HEK293 (cell line): ENCODE measurements around the gene PPP4R2.

Source experiments
- CTCF ChIA-PET: fragments of 350-600 bp; formaldehyde crosslinking; extraction: SDS; loops from one replicate; lab custom pipeline; 2021; ENCODE audit warnings: antibody characterized with exemption; lab: Yijun Ruan, JAX
- POLR2A ChIA-PET: fragments of 300-600 bp; formaldehyde crosslinking; extraction: SDS; loops from one replicate; lab custom pipeline; 2020; ENCODE audit warnings: antibody characterized with exemption, inconsistent platforms; lab: Yijun Ruan, JAX
- H3K27ac ChIP-seq: fragments of 200-500 bp; sonication (Bioruptor generic); 2 replicates; pipeline ENCODE4 v1.5.1; 2014; ENCODE audit warnings: low read depth, low read length, control low read depth, inconsistent platforms; ENCODE audit errors: extremely low read depth
- H3K36me3 ChIP-seq, 2 experiments: fragments of 200-500 bp in 1 of 2; sonication (Bioruptor generic) in 1 of 2; 1 replicate in 1 of 2; 2 replicates in 1 of 2; pipeline ENCODE4 v1.5.1; 2014 to 2017; ENCODE audit warnings: inconsistent platforms in 2 of 2, low read length in 2 of 2; ENCODE audit not compliant: control insufficient read depth in 2 of 2, insufficient read depth in 1 of 2
- H3K4me1 ChIP-seq: fragments of 200-500 bp; sonication (Bioruptor generic); 2 replicates; pipeline ENCODE4 v1.5.1; 2014; ENCODE audit warnings: mild to moderate bottlenecking, low read length, inconsistent platforms; ENCODE audit not compliant: control insufficient read depth, insufficient read depth
- H3K4me3 ChIP-seq: 2 replicates; pipeline ENCODE4 v1.5.1; 2011; ENCODE audit warnings: low read depth, mild to moderate bottlenecking, control low read depth, low read length, moderate library complexity
- H3K9me3 ChIP-seq: fragments of 200-500 bp; sonication (Bioruptor generic); 2 replicates; pipeline ENCODE4 v1.5.1; 2014; ENCODE audit warnings: low read depth, low read length, inconsistent platforms; ENCODE audit not compliant: control insufficient read depth, insufficient read depth
- CTCF ChIP-seq: fragments of 450-650 bp; formaldehyde crosslinking; IDR thresholded peaks from 2 replicates; pipeline ENCODE4 v1.5.1; 2016; ENCODE audit warnings: missing biosample characterization, missing genetic modification characterization
- HOXA7 ChIP-seq: sonication (generic); formaldehyde crosslinking; IDR thresholded peaks from 2 replicates; pipeline ENCODE4 v1.8.1; 2022; ENCODE audit warnings: missing genetic modification reagents, borderline replicate concordance
- HOXD13 ChIP-seq: sonication (generic); formaldehyde crosslinking; IDR thresholded peaks from 2 replicates; pipeline ENCODE4 v1.8.0; 2022; ENCODE audit warnings: missing genetic modification reagents, borderline replicate concordance
- KLF8 ChIP-seq: fragments of 450-650 bp; formaldehyde crosslinking; IDR thresholded peaks from 2 replicates; pipeline ENCODE4 v1.5.1; 2016; ENCODE audit warnings: missing biosample characterization, missing genetic modification characterization
- PBX3 ChIP-seq: sonication (generic); formaldehyde crosslinking; IDR thresholded peaks from 2 replicates; pipeline ENCODE4 v1.8.1; 2022; ENCODE audit warnings: mild to moderate bottlenecking, moderate library complexity, missing genetic modification reagents
- TRIM28 ChIP-seq: IDR thresholded peaks from 2 replicates; pipeline ENCODE4 v1.6.1; 2011; ENCODE audit warnings: low read length, control low read depth, borderline replicate concordance
- YY1 ChIP-seq: fragments of 450-650 bp; formaldehyde crosslinking; IDR thresholded peaks from 2 replicates; pipeline ENCODE4 v1.5.1; 2018; ENCODE audit warnings: missing biosample characterization, missing genetic modification characterization
- ZBTB17 ChIP-seq: fragments of 450-650 bp; formaldehyde crosslinking; IDR thresholded peaks from 2 replicates; pipeline ENCODE4 v1.5.1; 2016; ENCODE audit warnings: missing biosample characterization, missing genetic modification characterization
- ZBTB44 ChIP-seq: fragments of 450-650 bp; IDR thresholded peaks from 2 replicates; pipeline ENCODE4 v1.5.1; 2018; ENCODE audit warnings: missing biosample characterization, mild to moderate bottlenecking, missing genetic modification characterization
- ZBTB6 ChIP-seq: fragments of 450-650 bp; formaldehyde crosslinking; IDR thresholded peaks from 2 replicates; pipeline ENCODE4 v1.5.1; 2017; ENCODE audit warnings: missing biosample characterization, missing genetic modification characterization
- ZFP3 ChIP-seq: fragments of 450-650 bp; formaldehyde crosslinking; IDR thresholded peaks from 2 replicates; pipeline ENCODE4 v1.5.1; 2016; ENCODE audit warnings: low read depth, missing biosample characterization, missing genetic modification characterization
- ZNF2 ChIP-seq: fragments of 450-650 bp; formaldehyde crosslinking; IDR thresholded peaks from 2 replicates; pipeline ENCODE4 v1.5.1; 2016; ENCODE audit warnings: missing biosample characterization, missing genetic modification characterization
- ZNF211 ChIP-seq: fragments of 450-650 bp; formaldehyde crosslinking; IDR thresholded peaks from 2 replicates; pipeline ENCODE4 v1.5.1; 2016; ENCODE audit warnings: low read depth, missing biosample characterization, missing genetic modification characterization
- ZNF311 ChIP-seq: fragments of 450-650 bp; formaldehyde crosslinking; IDR thresholded peaks from 2 replicates; pipeline ENCODE4 v1.5.1; 2017; ENCODE audit warnings: missing biosample characterization, missing genetic modification characterization, borderline replicate concordance
- ZNF324 ChIP-seq: fragments of 450-650 bp; formaldehyde crosslinking; IDR thresholded peaks from 2 replicates; pipeline ENCODE4 v1.5.1; 2016; ENCODE audit warnings: missing biosample characterization, missing genetic modification characterization
- ZNF341 ChIP-seq: fragments of 450-650 bp; formaldehyde crosslinking; IDR thresholded peaks from 2 replicates; pipeline ENCODE4; 2016; ENCODE audit warnings: low read depth, missing biosample characterization, missing genetic modification characterization
- ZNF426 ChIP-seq: fragments of 450-650 bp; formaldehyde crosslinking; IDR thresholded peaks from 2 replicates; pipeline ENCODE4 v1.5.1; 2017; ENCODE audit warnings: missing biosample characterization, missing genetic modification characterization, mild to moderate bottlenecking, inconsistent platforms, moderate library complexity
- ZNF518A ChIP-seq: fragments of 450-650 bp; formaldehyde crosslinking; conservative IDR thresholded peaks from 2 replicates; pipeline ENCODE4 v1.5.1; 2016; ENCODE audit warnings: low read depth, missing biosample characterization, missing genetic modification characterization
- ZNF654 ChIP-seq: fragments of 450-650 bp; formaldehyde crosslinking; IDR thresholded peaks from 2 replicates; pipeline ENCODE4 v1.5.1; 2016; ENCODE audit warnings: low read depth, missing biosample characterization, missing genetic modification characterization
- ZNF660 ChIP-seq: fragments of 450-650 bp; IDR thresholded peaks from 2 replicates; pipeline ENCODE4 v1.5.1; 2018; ENCODE audit warnings: missing biosample characterization, mild to moderate bottlenecking, missing genetic modification characterization
- ZNF76 ChIP-seq: fragments of 450-650 bp; formaldehyde crosslinking; IDR thresholded peaks from 2 replicates; pipeline ENCODE4; 2016; ENCODE audit warnings: low read depth, missing biosample characterization, missing genetic modification characterization, borderline replicate concordance
- ZNF768 ChIP-seq: fragments of 450-650 bp; formaldehyde crosslinking; IDR thresholded peaks from 2 replicates; pipeline ENCODE4 v1.5.1; 2018; ENCODE audit warnings: missing biosample characterization, mild to moderate bottlenecking, missing genetic modification characterization
- ZNF830 ChIP-seq: fragments of 450-650 bp; IDR thresholded peaks from 2 replicates; pipeline ENCODE4 v1.5.0; 2018; ENCODE audit warnings: missing biosample characterization, missing genetic modification characterization, low read depth, mild to moderate bottlenecking, moderate library complexity
- ZNF837 ChIP-seq: fragments of 450-650 bp; formaldehyde crosslinking; IDR thresholded peaks from 2 replicates; pipeline ENCODE4 v1.5.1; 2016; ENCODE audit warnings: missing biosample characterization, missing genetic modification characterization
- ZSCAN30 ChIP-seq: fragments of 450-650 bp; IDR thresholded peaks from 2 replicates; pipeline ENCODE4 v1.5.1; 2018; ENCODE audit warnings: missing biosample characterization, mild to moderate bottlenecking, missing genetic modification characterization, moderate library complexity

Gene PPP4R2

GRCh38 chr3:73098873-73099272, 102.3 kb downstream of the PPP4R2 start (continued):
- no peak for TF ChIP-seq ZBTB44 (tag by site-specific recombination)
- no peak for TF ChIP-seq ZFP3 (tag by site-specific recombination)
- TF ChIP-seq PBX3 (CRISPR knock-in tag): no peak
- no peak for TF ChIP-seq YY1
- no peak for TF ChIP-seq ZNF768 (tag by site-specific recombination)
- no peak for TF ChIP-seq ZNF211 (tag by site-specific recombination)

GRCh38 chr3:73100741-73101559, 104.3 kb downstream of the PPP4R2 start:
- Histone ChIP-seq H3K27ac (no peak overlapping the region), H3K4me3 (no peak overlapping the region), H3K9me3 (no peaks in the 10 kb centered on the region), H3K36me3 (no peaks in the 10 kb centered on the region), H3K4me1 (no peaks in the 10 kb centered on the region)
- ChIA-PET POLR2A (no interaction called here), CTCF (interaction anchor here (0.5 to 3.1 kb wide), 17 partner anchors 10 to 1482 kb away, joined by 3 to 30 read pairs (median 4); no protein-coding TSS in a partner anchor)
- TF ChIP-seq ZNF341 (tag by site-specific recombination) (peak; percentile 71), ZNF324 (tag by site-specific recombination) (no peak), KLF8 (tag by site-specific recombination) (no peak), ZBTB6 (no peak), CTCF (tag by site-specific recombination) (peak; percentile 47; the same call in 1 of the 2 replicates), ZNF660 (tag by site-specific recombination) (0 out of 2 replicates have a peak, but pooled peaks have one; percentile 37), ZNF311 (tag by site-specific recombination) (no peak), ZSCAN30 (tag by site-specific recombination) (peak; percentile 81; the same call in 1 of the 2 replicates), HOXA7 (no peak), TRIM28 (0 out of 2 replicates have a peak, but pooled peaks have one; percentile 43), ZNF426 (tag by site-specific recombination) (no peak), ZFP3 (tag by site-specific recombination) (peak; percentile 34; the same call in 1 of the 2 replicates), ZNF830 (tag by site-specific recombination) (no peak), ZNF2 (tag by site-specific recombination) (0 out of 2 replicates have a peak, but pooled peaks have one; percentile 28), ZBTB17 (tag by site-specific recombination) (no peak), ZNF654 (peak; percentile 83), ZNF518A (tag by site-specific recombination) (no peak), ZNF837 (tag by site-specific recombination) (no peak), ZNF76 (tag by site-specific recombination) (no peak), HOXD13 (CRISPR knock-in tag) (no peak)
